HG03457 (cell line): ENCODE results near the gene PI4K2B.
"Not testable (repeated sequence)": the region's sequence is repeated elsewhere in the genome, so short reads cannot be mapped to it uniquely, and the experiment has no call there.

Experiments used
- ATAC-seq: cut with Tn5 transposase; IDR thresholded peaks from one replicate; pipeline ENCODE4 v1.9.1; 2021; ENCODE audit warnings: moderate number of reproducible peaks; ENCODE audit not compliant: unreplicated experiment

Gene PI4K2B

GRCh38 chr4:25302626-25303025, 68.8 kb downstream of the PI4K2B start:
- no peak for ATAC-seq

- no peak for ATAC-seq
Observed at GRCh38 chr4:25303578-25303977, 69.7 kb downstream of the PI4K2B start.

DNA sequence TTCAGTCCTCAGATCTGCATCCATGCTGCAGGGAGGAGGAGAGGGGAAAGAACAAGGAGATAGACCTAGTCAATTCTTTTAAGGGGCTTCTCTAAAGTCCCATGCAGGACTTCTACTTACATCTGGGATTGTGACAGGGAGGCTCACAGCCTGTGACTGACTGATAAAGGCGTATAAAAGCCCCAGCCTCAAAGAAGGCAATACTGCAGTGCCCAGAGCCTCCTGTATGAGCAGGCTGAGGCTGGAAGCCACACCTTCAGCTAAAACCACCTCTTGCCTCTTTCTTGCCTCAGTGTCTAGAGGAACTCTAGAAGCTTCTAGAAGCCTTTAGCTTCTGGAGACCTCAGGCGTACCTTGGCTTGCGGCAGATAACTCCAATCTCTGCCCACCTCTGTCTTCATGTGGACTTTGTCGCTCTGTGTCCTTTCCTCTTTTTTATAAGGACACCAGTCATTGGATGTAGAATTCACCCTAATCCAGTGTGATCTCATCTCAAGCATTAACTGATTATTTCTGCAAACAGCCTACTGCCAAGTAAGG, 72.8 kb downstream of the PI4K2B start:
- no peak for ATAC-seq

DNA sequence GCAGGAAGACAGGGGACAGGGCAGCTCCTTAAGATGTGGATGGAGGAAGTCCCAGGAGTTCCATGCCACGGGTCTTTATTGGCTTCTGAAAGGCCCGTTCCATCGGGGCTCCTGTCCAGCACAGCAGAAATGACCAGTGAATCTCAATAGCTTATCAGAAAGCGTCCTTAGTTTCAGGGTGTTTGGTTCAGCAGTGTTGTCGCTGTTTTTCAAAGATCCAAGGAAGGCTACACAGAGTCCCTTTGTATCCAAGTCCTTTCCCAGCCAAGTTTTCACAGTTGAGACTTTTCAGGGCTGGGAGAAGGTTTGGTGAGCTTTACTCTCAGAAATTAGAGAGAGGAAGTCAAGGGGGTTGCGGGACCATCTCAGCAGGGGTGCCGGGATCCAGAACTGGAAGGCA, 73.8 kb downstream of the PI4K2B start:
- no peak for ATAC-seq

GRCh38 chr4:25308306-25308705, 74.5 kb downstream of the PI4K2B start:
- no peak for ATAC-seq

DNA sequence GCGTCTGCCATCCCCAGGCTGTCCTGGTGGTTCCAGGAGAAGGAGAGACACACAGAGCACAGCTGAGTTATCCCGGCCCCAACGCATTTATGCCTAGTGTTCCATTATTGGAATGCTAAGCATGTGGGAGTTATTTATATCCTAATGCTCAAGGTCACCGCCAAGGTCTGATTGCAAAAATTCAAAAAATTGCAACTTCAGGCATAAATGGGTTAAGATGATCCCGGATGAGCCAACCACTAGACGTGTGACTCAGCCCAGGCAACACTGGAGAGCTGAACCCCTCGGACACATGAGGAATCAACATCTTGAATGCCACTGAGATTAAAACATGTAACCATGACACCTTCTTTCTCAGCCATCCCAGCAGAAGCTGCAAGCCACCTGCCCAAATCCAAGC, 74.9 kb downstream of the PI4K2B start:
- no peak for ATAC-seq

- peak; percentile 40 for ATAC-seq
Observed at GRCh38 chr4:25310066-25310802, 76.4 kb downstream of the PI4K2B start.

DNA sequence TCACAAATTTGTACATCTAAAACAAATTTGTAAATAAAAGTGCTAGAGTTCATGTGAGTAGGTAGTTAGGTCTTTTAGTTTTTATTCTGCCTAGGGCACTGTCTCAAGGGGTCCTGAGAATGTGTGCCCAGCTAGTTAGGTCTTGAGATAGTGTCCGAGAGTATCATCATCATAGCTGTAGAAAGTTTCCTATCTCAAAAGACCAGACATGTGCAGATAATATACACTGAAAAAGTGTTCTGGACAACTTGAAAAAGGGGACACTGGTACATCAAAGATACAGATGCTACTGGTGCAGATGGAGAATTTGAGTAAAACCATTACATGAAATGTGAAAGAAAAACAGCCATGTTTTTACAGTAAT, 77.0 kb downstream of the PI4K2B start:
- no peak for ATAC-seq

- peak; percentile 83 for ATAC-seq
Observed at GRCh38 chr4:25312496-25313200, 78.8 kb downstream of the PI4K2B start, which contains the start of gene ZCCHC4. TSS of gene ZCCHC4 (plus strand) at chr4:25312774. CDS start at chr4:25312810, 36 bp downstream.

- no peak for ATAC-seq
Observed at GRCh38 chr4:25313201-25313895, 79.5 kb downstream of the PI4K2B start.

GRCh38 chr4:25320336-25320735, 86.5 kb downstream of the PI4K2B start:
- no peak for ATAC-seq

GRCh38 chr4:25320773-25321172, 86.9 kb downstream of the PI4K2B start:
- ATAC-seq: no peak

DNA sequence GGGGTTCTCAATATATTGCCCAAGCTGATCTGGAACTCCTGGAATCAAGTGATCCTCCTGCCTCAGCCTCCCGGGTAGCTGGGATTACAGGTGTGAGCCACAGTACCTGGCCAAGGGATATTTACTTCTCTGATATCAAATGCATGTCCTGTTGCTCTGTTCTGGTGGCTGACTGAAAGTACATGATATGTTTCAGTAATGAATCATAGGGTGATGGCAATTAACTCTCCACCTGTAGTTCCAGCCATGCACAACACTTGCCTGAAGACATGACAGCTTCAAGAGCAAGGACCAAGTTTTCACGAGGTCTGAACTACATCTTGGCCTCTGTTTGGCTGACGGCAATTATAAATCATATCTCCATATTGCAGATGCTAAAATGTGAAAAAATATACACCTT, 87.9 kb downstream of the PI4K2B start:
- no peak for ATAC-seq

- ATAC-seq: not testable (repeated sequence)
Observed at GRCh38 chr4:25328463-25328862, 94.6 kb downstream of the PI4K2B start.
